Measurements from ENCODE around the gene AGPS.
A peak's percentile ranks its signal among the peaks of the same experiment; 100 is the strongest.
"Not testable (repeated sequence)": the region's sequence is repeated elsewhere in the genome, so short reads cannot be mapped to it uniquely, and the experiment has no call there.

The AGPS gene

GRCh38 chr2:177422271-177422670 is 29.7 kb downstream of the AGPS start:
- DNase-seq (ENCODE audit: low read depth), result no peak

DNA sequence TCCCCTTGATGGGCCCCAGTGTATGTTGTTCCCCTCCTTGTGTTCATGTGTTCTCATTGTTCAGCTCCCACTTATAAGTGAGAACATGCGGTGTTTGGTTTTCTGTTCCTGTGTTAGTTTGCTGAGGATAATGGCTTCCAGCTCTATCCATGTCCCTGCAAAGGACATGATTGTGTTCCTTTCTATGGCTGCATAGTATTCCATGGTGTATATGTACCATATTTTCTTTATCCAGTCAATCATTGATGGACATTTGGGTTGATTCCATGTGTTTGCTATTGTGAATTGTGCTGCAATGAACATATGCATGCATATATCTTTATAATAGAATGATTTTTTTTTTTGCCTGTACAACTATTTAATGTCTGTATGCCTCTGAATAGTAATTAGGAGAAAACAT is 31.5 kb downstream of the AGPS start:
- not testable (repeated sequence) for DNase-seq (ENCODE audit: low read depth)

GRCh38 chr2:177424620-177425019 is 32.0 kb downstream of the AGPS start:
- not testable (repeated sequence) for DNase-seq (ENCODE audit: low read depth)

- no peak for DNase-seq (ENCODE audit: low read depth)
Observed at GRCh38 chr2:177427316-177427715, 34.7 kb downstream of the AGPS start.

GRCh38 chr2:177427936-177428335 is 35.4 kb downstream of the AGPS start:
- not testable (repeated sequence) for DNase-seq (ENCODE audit: low read depth)

DNA sequence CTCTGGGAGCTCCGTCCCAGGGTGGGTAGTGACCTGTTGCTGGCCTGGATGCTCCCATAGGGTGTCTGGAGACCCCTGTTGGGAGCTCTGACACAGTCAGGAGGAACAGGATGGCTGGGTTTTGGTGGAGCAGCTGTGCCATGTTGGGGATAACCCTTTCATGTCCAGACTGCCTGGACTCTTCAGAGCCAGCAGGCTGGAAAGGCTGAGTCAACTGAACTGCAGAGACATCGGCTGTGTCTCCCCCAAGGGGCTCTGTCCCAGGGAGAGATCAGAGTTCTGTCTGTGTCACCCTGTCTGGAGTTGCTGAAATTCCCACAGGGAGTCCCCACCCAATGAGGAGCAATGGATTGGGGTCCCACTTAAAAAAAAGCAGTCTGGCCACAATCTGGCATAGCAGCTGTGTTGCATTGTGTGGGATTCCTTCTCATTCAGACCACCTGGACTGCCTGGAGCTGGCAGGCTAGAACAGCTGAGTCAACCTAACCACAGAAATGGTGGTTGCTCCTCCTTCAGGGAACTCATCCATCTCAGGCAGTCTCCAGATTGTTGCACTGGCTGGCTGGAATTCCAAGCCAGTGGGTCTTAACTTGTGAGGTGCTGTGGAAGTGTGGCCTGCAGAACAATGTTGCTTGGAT is 37.2 kb downstream of the AGPS start:
- peak; percentile 79 for DNase-seq (ENCODE audit: low read depth)

- DNase-seq (ENCODE audit: low read depth), result no peak
Observed at GRCh38 chr2:177430411-177430810, 37.8 kb downstream of the AGPS start.

DNA sequence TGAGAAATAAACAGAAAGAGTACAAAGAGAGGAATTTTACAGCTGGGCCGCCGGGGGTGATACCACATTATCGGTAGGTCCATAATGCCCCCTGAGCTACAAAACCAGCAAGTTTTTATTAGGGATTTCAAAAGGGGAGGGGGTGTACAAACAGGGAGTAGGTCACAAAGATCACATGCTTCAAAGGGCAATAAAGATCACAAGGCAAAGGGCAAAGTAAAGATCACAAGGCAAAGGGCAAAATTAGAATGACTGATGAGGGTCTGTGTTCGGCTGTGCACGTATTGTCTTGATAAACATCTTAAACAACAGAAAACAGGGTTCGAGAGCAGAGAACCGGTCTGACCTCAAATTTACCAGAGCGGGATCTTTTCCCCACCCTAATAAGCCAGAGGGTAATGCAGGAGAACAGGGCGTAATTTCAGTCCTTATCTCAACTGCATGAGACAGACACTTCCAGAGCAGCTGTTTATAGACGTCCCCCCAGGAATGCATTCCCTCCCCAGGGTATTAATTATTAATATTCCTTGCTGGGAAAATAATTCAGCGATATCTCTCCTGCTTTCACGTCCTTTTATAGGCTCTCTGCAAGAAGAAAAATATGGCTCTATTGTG is 38.6 kb downstream of the AGPS start:
- DNase-seq (ENCODE audit: low read depth), result not testable (repeated sequence)

DNA sequence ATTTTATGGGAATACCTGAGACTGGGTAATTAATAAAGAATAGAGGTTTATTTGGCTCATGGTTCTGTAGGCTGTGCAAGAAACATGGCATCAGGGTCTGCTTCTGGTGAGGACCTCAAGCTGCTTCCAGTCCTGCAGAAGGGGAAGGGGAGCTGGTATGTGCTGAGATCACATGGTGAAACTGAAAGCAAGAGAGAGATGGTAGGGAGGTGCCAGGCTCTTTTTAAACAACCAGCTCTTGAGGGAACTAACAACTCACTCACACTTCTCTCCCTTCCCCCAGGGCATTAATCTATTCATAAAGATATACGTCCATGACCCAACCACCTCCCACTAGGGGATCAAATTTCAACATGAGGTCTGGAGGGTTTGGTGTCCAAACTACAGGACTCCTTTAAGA is 40.1 kb downstream of the AGPS start:
- no peak for DNase-seq (ENCODE audit: low read depth)

DNA sequence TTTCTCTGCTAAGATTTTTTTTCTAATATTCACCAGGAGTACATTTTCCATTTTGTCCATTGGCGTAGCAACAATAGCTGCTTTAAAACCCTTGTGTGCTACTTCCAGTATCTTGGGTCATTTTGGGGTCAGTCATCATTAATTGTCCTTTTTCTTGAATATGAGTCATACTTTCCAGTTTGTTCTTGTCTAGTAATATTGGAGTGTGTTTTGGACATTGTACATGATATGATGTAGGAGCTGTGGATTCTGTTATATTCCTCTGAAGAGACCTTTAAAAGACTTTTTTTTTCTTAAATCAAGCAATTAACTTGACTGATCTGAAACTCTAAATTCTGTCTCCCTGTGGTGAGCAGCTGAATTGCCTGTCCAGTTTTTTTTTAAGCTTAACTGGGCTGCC is 40.8 kb downstream of the AGPS start:
- DNase-seq (ENCODE audit: low read depth), result no peak

DNA sequence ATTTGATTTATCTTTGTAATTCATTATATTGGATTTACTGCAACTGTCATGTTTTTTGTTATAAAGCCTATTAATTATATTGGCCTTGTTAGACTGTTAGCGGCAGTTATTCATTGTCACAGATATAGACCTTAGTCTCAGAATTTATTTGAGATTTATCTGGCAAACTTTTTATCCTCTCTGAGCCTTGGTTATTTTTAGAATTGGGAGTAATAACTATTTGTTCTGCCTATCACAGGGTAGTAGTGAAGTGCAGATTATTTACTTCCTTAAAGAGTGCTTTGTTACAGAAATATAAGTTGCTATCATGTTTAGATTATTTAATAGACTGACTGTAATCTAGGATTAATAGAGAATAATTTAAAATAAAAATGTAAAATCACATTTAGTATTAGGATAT is 41.9 kb downstream of the AGPS start:
- no peak for DNase-seq (ENCODE audit: low read depth)

- no peak for DNase-seq (ENCODE audit: low read depth)
Observed at GRCh38 chr2:177445200-177445599, 52.6 kb downstream of the AGPS start.

- no peak for DNase-seq (ENCODE audit: low read depth)
Observed at GRCh38 chr2:177448031-177448430, 55.5 kb downstream of the AGPS start.

DNA sequence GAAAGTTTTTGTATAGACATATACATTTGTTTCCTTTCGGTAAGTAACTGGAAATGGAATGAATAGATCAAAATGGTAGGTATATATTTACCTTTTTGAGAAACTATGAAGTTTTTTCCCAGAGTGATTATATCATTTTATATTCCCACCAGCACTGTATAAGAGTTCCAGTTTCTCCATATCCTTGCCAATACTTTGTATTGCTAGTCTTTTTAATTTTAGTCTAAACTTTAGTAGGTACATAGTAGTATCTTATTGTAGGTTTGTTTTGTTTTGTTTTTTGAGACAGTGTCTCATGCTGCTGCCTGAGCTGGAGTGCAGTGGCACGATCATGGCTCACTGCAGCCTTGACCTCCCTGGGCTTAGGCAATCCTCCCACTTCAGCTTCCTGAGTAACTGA is 56.6 kb downstream of the AGPS start:
- no peak for DNase-seq (ENCODE audit: low read depth)

- DNase-seq (ENCODE audit: low read depth), result no peak
Observed at GRCh38 chr2:177455187-177455586, 62.6 kb downstream of the AGPS start.

- not testable (repeated sequence) for DNase-seq (ENCODE audit: low read depth)
Observed at GRCh38 chr2:177459756-177460155, 67.2 kb downstream of the AGPS start.

DNA sequence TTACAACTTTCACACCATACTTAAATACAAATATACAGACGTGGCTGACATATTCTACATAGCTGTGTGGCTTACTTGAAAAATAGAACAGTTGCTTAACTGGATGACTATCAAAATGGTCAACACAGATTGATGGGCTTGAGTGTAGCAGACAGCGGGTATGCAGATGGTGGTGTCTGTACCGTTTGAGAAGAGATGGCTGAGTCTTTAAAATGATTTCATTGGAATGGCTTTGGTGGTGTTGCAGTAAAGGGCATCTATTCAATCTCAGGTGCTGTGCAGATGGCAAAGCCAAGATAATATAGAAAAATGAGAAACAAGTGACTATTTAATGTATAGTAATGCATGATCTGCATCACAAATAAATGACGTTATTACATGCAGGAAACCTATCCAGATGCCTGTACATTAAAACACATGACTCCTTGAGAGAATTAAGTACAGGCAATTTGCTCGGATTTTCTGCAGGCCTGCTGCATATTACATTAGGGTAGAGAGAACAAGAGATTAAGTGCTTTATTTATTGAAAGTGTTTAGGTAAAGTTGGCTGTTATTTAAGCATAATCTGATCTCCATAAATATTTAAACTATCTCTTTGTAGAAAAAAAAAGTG is 68.5 kb downstream of the AGPS start:
- DNase-seq (ENCODE audit: low read depth), result no peak

GRCh38 chr2:177464549-177464948 is 72.0 kb downstream of the AGPS start:
- no peak for DNase-seq (ENCODE audit: low read depth)

GRCh38 chr2:177465400-177466138 is 73.0 kb downstream of the AGPS start:
- no peak for DNase-seq (ENCODE audit: low read depth)

GRCh38 chr2:177466337-177467195 is 74.0 kb downstream of the AGPS start:
- DNase-seq (ENCODE audit: low read depth), result no peak

DNA sequence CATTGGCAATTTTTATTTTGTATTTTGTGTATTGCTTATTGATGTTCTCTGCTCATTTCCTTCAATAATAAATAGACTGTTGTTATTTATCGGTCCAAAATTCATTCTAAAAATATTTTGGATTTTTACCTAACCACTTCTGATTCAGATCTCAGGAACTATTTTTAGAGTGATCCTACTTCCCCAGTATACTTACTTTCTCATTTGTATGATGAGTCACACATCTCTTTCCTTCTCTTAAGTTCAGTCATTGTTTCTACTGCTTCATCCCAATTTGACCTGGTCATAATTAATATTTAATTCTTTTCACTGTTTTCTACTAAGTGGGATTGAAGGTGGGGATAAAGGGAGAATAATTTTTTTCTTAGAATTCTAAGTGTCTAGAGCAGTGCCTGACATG is 75.1 kb downstream of the AGPS start:
- DNase-seq (ENCODE audit: low read depth), result peak; percentile 30

- DNase-seq (ENCODE audit: low read depth), result no peak
Observed at GRCh38 chr2:177471990-177472389, 79.4 kb downstream of the AGPS start.
